GM19438 (cell line): ENCODE measurements around the gene CAMK1D.
A peak's percentile ranks its signal among the peaks of the same experiment; 100 is the strongest.
"Not testable (repeated sequence)": the region's sequence is repeated elsewhere in the genome, so short reads cannot be mapped to it uniquely, and the experiment has no call there.

Experiments used
- ATAC-seq: cut with Tn5 transposase; IDR thresholded peaks from one replicate; pipeline ENCODE4 v1.9.1; 2021; ENCODE audit warnings: low read depth; ENCODE audit not compliant: unreplicated experiment

The CAMK1D gene

GRCh38 chr10:12338981-12339380 lies 10.4 kb upstream of the CAMK1D start:
- no peak for ATAC-seq

DNA sequence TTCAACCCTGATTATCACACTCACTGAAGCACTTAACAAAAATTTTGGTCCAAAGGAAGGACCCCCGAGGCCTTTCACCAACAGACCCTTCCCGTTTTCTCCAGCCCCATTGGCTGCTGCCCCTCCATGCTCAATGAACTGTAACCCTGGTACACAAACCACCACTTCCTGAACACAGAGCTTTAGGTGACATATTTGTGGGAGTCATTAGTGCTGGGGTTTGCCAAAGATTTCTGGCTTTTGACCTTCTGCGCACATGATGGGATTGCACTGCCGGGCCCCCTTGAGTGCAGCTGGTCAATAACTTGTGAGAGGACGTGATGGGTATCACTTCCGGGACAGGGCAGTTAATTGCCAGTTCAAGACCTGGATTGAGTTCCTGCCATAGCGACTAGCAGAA lies 9.0 kb upstream of the CAMK1D start:
- no peak for ATAC-seq

- no peak for ATAC-seq
Observed at GRCh38 chr10:12340937-12341336, 8.4 kb upstream of the CAMK1D start.

DNA sequence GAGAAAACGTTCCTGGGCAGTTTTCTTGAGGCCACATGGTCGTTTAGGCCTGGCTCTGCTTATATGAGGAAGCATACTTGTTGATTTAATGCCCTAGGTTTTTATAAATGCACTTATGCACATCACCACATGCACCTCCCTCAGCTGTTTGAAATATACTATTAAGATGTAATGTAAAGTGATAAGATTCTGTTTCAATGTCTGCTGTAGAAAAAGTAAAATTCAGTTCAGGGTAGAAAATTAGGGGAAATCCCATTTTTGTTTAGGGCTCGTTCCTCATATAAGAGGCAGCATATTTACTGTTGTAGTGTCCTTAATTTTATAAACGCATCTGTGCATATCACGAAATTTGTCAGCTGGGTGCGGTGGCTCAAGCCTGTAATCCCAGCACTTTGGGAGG lies 7.8 kb upstream of the CAMK1D start:
- ATAC-seq = no peak

DNA sequence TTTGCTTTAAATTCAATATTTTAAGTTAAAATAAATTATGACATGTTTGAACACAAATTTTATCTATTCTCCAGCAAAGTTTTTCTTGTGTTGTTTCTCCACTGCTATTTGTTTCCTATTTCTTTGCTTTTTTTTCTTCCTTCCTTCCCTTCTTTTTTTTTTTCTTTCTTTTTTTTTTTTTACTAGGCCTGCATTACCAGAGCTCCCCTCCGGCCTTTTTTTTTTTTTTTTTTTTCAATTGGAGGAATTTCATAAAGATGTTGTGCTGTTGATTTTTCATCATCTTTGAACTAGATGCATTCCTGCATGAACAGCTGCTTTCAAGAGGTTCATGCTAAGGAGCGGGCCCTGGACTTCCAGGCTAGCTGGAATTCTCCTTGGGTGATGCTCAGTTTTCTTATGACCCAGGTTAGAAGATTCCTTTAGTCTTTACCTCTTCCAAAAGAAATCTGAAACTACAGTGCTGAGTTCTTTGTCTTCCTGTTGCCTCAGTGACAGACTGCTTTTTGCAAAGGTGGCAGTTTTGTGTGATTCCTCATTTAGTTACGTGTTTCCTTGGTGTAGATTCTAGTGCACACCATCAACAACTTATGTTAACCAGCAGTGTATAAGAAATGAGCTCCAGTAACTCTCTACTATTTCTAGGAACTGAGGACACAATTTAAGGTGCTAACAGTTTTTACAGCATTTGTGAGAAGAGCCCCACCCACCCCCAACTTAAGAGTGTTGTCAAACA lies 4.8 kb upstream of the CAMK1D start:
- no peak for ATAC-seq

DNA sequence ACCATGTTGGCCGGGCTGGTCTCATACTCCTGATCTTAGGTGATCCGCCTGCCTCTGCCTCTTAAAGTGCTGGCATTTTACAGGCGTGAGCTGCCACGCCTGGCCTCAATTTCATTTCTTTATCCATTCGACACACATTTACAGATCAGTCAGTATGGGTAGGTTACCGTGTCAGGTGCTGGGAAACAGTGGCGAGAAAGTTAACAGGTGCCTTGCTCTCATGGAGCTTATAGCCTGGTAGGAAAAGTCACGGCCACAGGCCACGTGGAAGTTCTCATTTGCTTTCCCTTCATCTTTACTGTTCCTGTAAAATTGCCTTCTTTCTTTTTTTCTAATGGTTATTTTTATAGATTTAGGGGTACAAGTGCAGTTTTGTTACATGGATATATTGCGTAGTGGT lies 2.6 kb upstream of the CAMK1D start:
- ATAC-seq = no peak

GRCh38 chr10:12348294-12348869 lies 965 bp upstream of the CAMK1D start:
- ATAC-seq = no peak

GRCh38 chr10:12349629-12350166 lies 351 bp downstream of the CAMK1D start:
- peak; percentile 60 for ATAC-seq

DNA sequence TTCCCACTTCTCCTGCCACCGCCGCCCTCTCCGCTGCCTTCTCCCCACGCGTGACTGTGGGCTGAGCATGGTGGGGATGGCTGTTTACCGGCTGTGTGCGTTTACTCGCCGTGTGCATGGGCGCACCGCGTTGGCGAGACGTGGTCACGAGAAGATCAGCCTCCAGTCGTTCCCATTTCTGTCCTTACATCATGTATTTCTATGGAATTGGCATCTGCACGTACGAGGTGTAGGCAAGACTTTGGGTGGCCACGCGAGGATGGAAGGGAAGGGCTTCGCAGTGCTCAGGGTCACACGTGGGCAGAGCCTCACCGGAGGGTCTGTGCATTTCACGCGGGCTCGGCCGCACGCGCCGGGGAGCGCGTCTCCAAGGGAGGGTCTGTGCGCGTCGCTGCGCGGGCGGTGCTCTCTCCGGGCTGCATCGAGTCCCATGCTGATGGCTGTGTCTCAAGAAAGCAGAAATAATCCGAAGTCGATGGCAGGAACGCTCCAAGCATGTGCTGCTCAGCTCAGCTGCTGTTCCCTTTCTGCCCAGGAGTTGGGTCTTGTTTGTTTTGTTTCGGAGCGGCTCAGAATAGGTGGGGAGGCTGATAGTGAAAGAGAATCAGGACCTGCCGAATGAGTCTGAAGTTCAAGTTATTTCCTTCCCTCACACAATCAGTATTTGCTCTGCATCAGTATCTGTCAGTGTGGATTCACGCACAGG lies 973 bp downstream of the CAMK1D start:
- peak; percentile 37 for ATAC-seq

DNA sequence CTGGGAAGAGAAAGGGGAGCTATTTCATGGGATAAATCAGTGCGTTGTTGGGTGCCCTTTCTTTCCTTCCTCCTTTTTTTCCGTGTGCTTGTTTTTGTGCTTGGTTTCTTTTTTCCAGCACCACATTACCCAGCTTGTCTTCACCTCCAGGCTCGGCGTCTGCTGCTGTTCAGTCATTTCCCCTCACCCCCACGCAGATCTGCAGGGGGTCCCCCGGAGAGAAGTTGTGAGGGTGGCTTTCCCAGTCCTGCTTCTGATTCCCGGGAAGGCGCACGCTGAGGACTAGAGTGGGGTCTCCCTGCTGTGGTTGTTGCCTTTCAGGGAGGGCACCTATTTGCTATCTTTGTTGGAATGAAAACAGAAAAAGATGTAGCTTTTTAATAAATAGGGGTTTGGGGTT lies 1.6 kb downstream of the CAMK1D start:
- no peak for ATAC-seq

- ATAC-seq = no peak
Observed at GRCh38 chr10:12351447-12351846, 2.1 kb downstream of the CAMK1D start.

DNA sequence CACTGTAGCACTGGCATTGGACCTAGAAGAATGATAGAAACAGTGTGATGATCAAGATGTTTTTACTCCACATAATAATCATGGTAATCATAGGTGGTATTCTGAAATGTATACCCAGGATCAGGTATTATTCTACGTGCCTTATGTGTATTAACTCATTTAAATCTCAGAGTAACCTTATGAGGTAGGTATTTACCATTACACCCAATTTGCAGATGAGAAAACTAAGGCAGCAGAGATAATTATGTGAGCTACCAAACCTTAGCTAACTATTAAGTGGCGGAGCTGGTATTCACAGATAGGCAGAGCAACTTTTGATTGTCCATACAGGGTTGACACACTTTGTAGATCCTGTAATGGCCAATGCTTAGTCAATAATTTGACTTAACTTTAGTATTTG lies 2.5 kb downstream of the CAMK1D start:
- no peak for ATAC-seq

- no peak for ATAC-seq
Observed at GRCh38 chr10:12353399-12354242, 4.3 kb downstream of the CAMK1D start.

GRCh38 chr10:12354696-12355095 lies 5.3 kb downstream of the CAMK1D start:
- not testable (repeated sequence) for ATAC-seq

DNA sequence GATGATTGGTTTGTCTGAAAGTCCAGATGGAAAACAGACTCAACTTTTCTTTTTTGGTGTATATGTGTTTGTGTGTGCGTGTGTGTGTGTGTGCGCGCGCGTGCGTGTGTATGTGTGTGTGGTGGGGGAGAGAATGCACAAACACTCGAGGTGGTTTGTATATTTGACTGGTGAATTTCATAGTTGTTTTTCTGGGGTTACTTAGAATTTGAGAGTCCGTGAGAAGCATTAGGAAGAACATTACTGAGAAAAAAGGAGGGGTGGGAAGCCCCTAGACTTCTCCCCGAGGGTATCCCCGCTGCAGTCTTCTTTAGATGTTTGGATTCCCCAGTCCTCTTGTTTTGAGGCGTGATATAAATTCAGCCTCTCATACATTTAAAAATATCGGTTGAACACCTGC lies 6.0 kb downstream of the CAMK1D start:
- ATAC-seq = no peak

DNA sequence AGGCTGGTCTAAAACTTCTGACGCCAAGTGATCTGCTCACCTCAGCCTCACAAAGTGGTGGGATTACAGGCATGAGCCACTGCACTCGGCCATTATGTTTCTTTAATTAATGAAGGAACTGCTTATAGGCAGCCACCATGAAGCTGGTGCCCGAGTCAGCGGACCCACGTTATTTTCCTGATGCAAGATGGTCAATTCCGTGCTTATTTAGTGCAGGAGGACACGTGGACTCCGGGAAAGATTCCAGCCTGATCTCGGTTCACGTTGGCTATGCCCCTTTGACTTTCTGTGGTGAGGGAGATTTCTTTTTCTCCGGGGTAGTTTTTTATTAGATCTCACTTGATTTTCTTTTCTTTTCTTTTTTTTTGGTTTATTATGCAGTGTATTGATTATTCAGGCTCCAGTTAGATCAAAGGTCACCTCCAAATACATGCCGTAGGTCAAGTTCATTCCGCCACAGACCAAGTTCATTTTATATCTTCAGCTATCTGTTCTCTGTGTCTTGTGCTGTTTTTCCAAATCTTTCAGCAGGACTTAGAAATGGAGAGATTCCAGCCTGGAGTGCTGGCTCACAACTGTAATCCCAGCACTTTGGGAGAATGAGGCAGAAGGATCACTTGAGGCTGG lies 8.3 kb downstream of the CAMK1D start:
- no peak for ATAC-seq

- ATAC-seq = no peak
Observed at GRCh38 chr10:12358863-12359564, 9.7 kb downstream of the CAMK1D start.

DNA sequence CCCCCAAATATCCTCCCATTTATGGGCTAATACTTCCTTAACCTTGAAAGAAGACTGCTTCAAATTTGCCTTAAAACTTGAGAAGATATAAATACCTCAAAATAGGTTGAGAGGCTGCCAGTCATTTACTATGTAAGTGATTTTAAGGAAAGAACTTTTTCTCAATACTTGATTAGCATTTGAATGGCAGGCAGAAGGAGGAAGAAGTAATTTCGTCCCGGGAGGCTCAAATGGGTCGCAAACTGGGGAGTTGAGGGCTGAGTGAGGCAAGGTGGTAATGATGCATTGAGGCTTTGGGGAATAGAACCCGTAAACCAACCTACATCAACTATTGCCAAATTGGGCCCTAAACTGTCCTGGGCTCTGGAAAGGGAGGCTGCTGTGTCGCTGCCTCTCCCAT lies 11.1 kb downstream of the CAMK1D start:
- ATAC-seq = no peak

GRCh38 chr10:12361115-12361514 lies 11.8 kb downstream of the CAMK1D start:
- not testable (repeated sequence) for ATAC-seq

DNA sequence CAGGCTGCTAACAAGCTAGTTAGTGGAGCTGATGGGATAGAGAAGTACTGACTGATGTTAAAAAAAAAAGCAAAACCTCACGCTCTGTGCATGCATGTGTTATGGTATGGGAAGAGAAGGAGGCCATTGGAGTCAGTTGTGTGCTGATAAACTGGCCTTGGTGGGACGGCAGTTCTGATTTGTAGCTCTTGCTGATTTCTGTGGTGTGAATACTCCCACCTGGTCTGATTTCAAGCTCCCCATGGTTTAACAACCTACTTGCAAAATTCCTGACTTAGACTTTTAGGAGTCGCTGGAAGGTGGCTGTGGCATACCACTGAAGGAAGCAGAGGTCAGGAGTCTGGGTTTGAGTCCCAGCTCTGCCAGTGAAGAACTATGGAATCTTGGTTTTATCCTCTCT lies 15.2 kb downstream of the CAMK1D start:
- no peak for ATAC-seq
